GM12878 (cell line): ENCODE measurements around the gene SYNGAP1. TPM values are rescaled to one million over a fixed set of nuclear protein-coding genes. Genes with fewer than 3 reads are reported as not detected.

Experiments used
- BCL3 ChIP-seq: IDR thresholded peaks from 2 replicates; pipeline ENCODE4 v1.6.1; 2011; ENCODE audit warnings: borderline replicate concordance, low read depth, mild to moderate bottlenecking, moderate library complexity, low read length; ENCODE audit not compliant: insufficient read depth, poor library complexity, severe bottlenecking
- CBFB ChIP-seq: IDR thresholded peaks from 2 replicates; pipeline ENCODE4 v1.6.1; 2016; ENCODE audit warnings: antibody characterized with exemption, low read depth
- ESRRA ChIP-seq: IDR thresholded peaks from 2 replicates; pipeline ENCODE4 v1.6.1; 2012; ENCODE audit warnings: mild to moderate bottlenecking, low read length, improper control_type of control experiment
- JUNB ChIP-seq: IDR thresholded peaks from 2 replicates; pipeline ENCODE4 v1.6.1; 2016; ENCODE audit warnings: antibody characterized with exemption, mild to moderate bottlenecking
- JUND ChIP-seq: IDR thresholded peaks from 2 replicates; pipeline ENCODE4 v1.6.1; 2012; ENCODE audit warnings: low read depth, mild to moderate bottlenecking, low read length, improper control_type of control experiment, moderate library complexity
- MLLT1 ChIP-seq: fragments of 450-650 bp; IDR thresholded peaks from 2 replicates; pipeline ENCODE4 v1.6.1; 2016; ENCODE audit warnings: mild to moderate bottlenecking
- RAD21 ChIP-seq: IDR thresholded peaks from 2 replicates; pipeline ENCODE4 v1.6.1; 2011; ENCODE audit warnings: mild to moderate bottlenecking, low read depth, low read length, moderate library complexity; ENCODE audit not compliant: insufficient read depth
- SMAD1 ChIP-seq: fragments of 450-650 bp; IDR thresholded peaks from 2 replicates; pipeline ENCODE4 v1.6.1; 2018; ENCODE audit warnings: mild to moderate bottlenecking, low read depth; ENCODE audit not compliant: partially characterized antibody
- SREBF1 ChIP-seq: IDR thresholded peaks from 2 replicates; pipeline ENCODE4 v1.6.1; 2012; ENCODE audit warnings: mild to moderate bottlenecking, low read length
- YBX1 ChIP-seq: fragments of 450-650 bp; IDR thresholded peaks from 2 replicates; pipeline ENCODE4 v1.6.1; 2016; ENCODE audit warnings: antibody characterized with exemption
- polyA plus RNA-seq, 11 experiments: library from polyadenylated mRNA; depleted of rRNA in 4 of 11; unstranded in 6 of 11; stranded (reverse) in 5 of 11; fragments of >200 nt; fragmentation: Nextera tagmentation in 4 of 11; fragmentation: Illumina TruSeq in 1 of 11; extraction: Ambion mirVana in 4 of 11; extraction: Trizol in 1 of 11; gene quantifications; 1 replicate in 1 of 11; 2 replicates in 10 of 11; pipeline versions ENCODE4 v1.2.1 to v1.2.3, GENCODE V29; 2011 to 2016; ENCODE audit warnings: inconsistent platforms in 2 of 11, missing spikeins in 2 of 11, low read depth in 1 of 11
- total RNA-seq, 4 experiments: library from RNA; depleted of rRNA in 3 of 4; stranded (reverse); fragments of >200 nt in 3 of 4; fragmentation: Illumina TruSeq in 1 of 4; extraction: Trizol in 1 of 4; gene quantifications; 2 replicates each; pipeline versions ENCODE4 v1.2.1 to v1.2.3, GENCODE V29; 2013 to 2021

SYNGAP1 gene
- total and polyA plus RNA-seq, 10 of the 15 experiments (the other 5 are each of a cell fraction or from before 2014, with no cell fraction given): 0.05 to 9.2 (median 1.2) TPM

- TF ChIP-seq BCL3 (no peak), MLLT1 (peak; percentile 100), SREBF1 (peak; percentile 57; the same call in 1 of the 2 replicates), ESRRA (no peak), CBFB (peak; percentile 25; the same call in 1 of the 2 replicates), RAD21 (no peak), SMAD1 (peak; percentile 56), JUND (no peak), JUNB (no peak), YBX1 (no peak)
Measured at GRCh38 chr6:33417903-33418689, 1.8 kb upstream of the SYNGAP1 start, which contains the start of gene CUTA (continued).
